ENCODE results near the gene MICB. TPM values are rescaled to one million over a fixed set of nuclear protein-coding genes. Genes with fewer than 3 reads are reported as not detected.

Gene MICB
- total and polyA plus RNA-seq, 9 of the 15 experiments (the other 6 are each of a cell fraction or from before 2014, with no cell fraction given): 13.3 to 34.5 (median 19.8) TPM

DNA sequence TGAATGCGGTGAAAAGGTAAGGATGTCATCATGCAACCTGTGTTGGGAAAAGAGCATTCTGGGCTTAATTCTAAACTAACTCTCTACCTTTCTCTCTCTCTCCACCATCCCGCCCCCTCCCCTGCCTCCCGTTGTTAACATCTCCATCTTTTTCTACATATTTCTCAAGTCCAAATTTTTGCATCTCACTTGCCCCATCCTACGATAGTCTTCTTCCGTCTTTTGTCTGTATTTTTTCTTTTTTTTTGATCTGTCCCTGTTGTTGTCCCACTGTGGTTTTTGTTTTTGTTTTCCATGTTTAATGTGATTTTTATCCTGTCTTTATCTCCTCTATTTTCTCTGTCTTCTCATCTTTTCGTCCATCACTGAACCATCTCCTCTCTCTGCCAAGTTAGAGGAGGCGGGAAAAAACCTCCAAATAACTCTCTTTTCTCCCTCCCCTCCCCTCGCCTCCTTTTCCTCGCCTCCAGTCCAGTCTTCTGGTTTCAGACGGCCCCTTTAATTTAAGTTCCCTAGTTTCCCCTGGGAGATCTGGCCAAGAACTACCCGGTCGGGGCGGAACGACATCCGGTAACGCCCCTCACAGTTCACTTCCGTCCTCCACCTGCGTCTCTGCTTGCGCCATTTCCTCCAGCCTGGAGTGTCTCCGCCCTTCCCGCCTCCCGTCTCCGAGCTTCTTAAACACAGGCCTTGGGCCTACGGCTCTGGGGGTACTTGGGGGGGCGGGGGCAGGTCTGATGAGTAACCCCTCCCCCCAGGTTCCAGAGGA, 49.2 kb downstream of the MICB start, which contains the start of gene NFKBIL1 (continued):
- TF ChIP-seq HMG20B (CRISPR knock-in tag; IDR thresholded peaks at IDR 0.05) (no peak), CHD4 (IDR thresholded peaks at IDR 0.05; ENCODE audit: insufficient read depth, insufficient replicate concordance, low read depth, low read length, poor library complexity, severe bottlenecking) (no peak), SLC30A9 (CRISPR knock-in tag; IDR thresholded peaks at IDR 0.05) (no peak), BRD9 (IDR thresholded peaks at IDR 0.05; ENCODE audit: low read depth, partially characterized antibody) (peak; percentile 78), ZNF239 (CRISPR knock-in tag; IDR thresholded peaks at IDR 0.05) (no peak), ZNF586 (CRISPR knock-in tag; conservative IDR thresholded peaks at IDR 0.05) (no peak), ZNF785 (CRISPR knock-in tag; IDR thresholded peaks at IDR 0.05) (no peak), ZNF778 (CRISPR knock-in tag; IDR thresholded peaks at IDR 0.05) (no peak), HDAC6 (IDR thresholded peaks at IDR 0.05; ENCODE audit: low read depth, low read length) (no peak), ZNF24 (IDR thresholded peaks at IDR 0.05) (peak; percentile 29; the same call in 1 of the 2 replicates), ELF4 (CRISPR knock-in tag; IDR thresholded peaks at IDR 0.05) (0 out of 2 replicates have a peak, but pooled peaks have one; percentile 65), RAD21 (CRISPR knock-in tag; conservative IDR thresholded peaks at IDR 0.05 in 1 of 2, IDR thresholded peaks at IDR 0.05 in 1 of 2) (peak in 1 of 2 experiments; percentile 14; a peak in 1 of 4 replicates), PTBP1 (IDR thresholded peaks at IDR 0.05; ENCODE audit: low read depth, low read length) (no peak)
- TF ChIP-seq, protein P1, sequence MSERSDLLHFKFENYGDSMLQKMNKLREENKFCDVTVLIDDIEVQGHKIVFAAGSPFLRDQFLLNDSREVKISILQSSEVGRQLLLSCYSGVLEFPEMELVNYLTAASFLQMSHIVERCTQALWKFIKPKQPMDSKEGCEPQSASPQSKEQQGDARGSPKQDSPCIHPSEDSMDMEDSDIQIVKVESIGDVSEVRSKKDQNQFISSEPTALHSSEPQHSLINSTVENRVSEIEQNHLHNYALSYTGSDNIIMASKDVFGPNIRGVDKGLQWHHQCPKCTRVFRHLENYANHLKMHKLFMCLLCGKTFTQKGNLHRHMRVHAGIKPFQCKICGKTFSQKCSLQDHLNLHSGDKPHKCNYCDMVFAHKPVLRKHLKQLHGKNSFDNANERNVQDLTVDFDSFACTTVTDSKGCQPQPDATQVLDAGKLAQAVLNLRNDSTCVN (CRISPR knock-in tag; IDR thresholded peaks at IDR 0.05): peak; percentile 72; the same call in 1 of the 2 replicates
- TF ChIP-seq, protein P2, sequence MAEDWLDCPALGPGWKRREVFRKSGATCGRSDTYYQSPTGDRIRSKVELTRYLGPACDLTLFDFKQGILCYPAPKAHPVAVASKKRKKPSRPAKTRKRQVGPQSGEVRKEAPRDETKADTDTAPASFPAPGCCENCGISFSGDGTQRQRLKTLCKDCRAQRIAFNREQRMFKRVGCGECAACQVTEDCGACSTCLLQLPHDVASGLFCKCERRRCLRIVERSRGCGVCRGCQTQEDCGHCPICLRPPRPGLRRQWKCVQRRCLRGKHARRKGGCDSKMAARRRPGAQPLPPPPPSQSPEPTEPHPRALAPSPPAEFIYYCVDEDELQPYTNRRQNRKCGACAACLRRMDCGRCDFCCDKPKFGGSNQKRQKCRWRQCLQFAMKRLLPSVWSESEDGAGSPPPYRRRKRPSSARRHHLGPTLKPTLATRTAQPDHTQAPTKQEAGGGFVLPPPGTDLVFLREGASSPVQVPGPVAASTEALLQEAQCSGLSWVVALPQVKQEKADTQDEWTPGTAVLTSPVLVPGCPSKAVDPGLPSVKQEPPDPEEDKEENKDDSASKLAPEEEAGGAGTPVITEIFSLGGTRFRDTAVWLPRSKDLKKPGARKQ (CRISPR knock-in tag; IDR thresholded peaks at IDR 0.05): no peak

Measured in K562 (cell line).